PFSK-1 (cell line): Measurements from ENCODE around the gene CDON.

Source experiments
- FOXP2 ChIP-seq: optimal IDR thresholded peaks from 2 replicates; pipeline ENCODE3; 2011; ENCODE audit warnings: borderline replicate concordance, control low read depth, inconsistent platforms; ENCODE audit not compliant: insufficient read depth; ENCODE audit errors: extremely low read length, extremely low read depth
- POLR2AphosphoS5 ChIP-seq: IDR thresholded peaks from 2 replicates; pipeline ENCODE4 v1.6.1; 2012; ENCODE audit warnings: low read depth, mild to moderate bottlenecking, control low read depth, low read length, moderate library complexity
- REST ChIP-seq, 2 experiments: IDR thresholded peaks; 2 replicates each; pipeline versions ENCODE4 v1.6.1 to v1.8.0; 2011 to 2012; ENCODE audit warnings: low read depth in 2 of 2, low read length in 2 of 2, control low read depth in 1 of 2, inconsistent platforms in 1 of 2, mild to moderate bottlenecking in 1 of 2, moderate library complexity in 1 of 2; ENCODE audit not compliant: insufficient read depth in 1 of 2
- SIN3A ChIP-seq: IDR thresholded peaks from 2 replicates; pipeline ENCODE4 v1.6.1; 2012; ENCODE audit warnings: mild to moderate bottlenecking, low read length, moderate library complexity, borderline replicate concordance; ENCODE audit not compliant: insufficient read depth
- TAF1 ChIP-seq: IDR thresholded peaks from 2 replicates; pipeline ENCODE4 v1.6.1; 2012; ENCODE audit warnings: low read length, control low read depth, borderline replicate concordance; ENCODE audit not compliant: insufficient read depth

The CDON gene

GRCh38 chr11:125949271-125950177 is 113.1 kb downstream of the CDON start:
- TF ChIP-seq SIN3A (no peak), TAF1 (no peak), POLR2AphosphoS5 (no peak), FOXP2 (no peak), REST (IDR thresholded peaks at IDR 0.05; ENCODE audit: insufficient read depth in 1 of 2, low read depth in 2 of 2, low read length in 2 of 2) (no peak)

- no peak for TF ChIP-seq REST (IDR thresholded peaks at IDR 0.05; ENCODE audit: insufficient read depth in 1 of 2, low read depth in 2 of 2, low read length in 2 of 2)
- no peak for TF ChIP-seq TAF1
- TF ChIP-seq POLR2AphosphoS5, result no peak
- TF ChIP-seq FOXP2, result no peak
- no peak for TF ChIP-seq SIN3A
Observed at GRCh38 chr11:125948278-125949051, 114.2 kb downstream of the CDON start.

- TF ChIP-seq SIN3A, result no peak
Observed at GRCh38 chr11:125947419-125948277, 115.0 kb downstream of the CDON start.

GRCh38 chr11:125946712-125947418 is 115.8 kb downstream of the CDON start:
- TF ChIP-seq TAF1 (no peak), SIN3A (no peak), POLR2AphosphoS5 (no peak), REST (IDR thresholded peaks at IDR 0.05; ENCODE audit: insufficient read depth in 1 of 2, low read depth in 2 of 2, low read length in 2 of 2) (no peak), FOXP2 (no peak)
